IMR-90 (cell line): Measurements from ENCODE around the gene OSTM1. TPM values are rescaled to one million over a fixed set of nuclear protein-coding genes. Genes with fewer than 3 reads are reported as not detected.

Experiments
- ATAC-seq: fragments of 200-7000 bp; cut with Tn5 transposase; 2 replicates; pipeline ENCODE4 v1.9.1; 2020; ENCODE audit warnings: low read depth, mild to moderate bottlenecking, moderate library complexity
- BruUV-seq: library from RNA; stranded (reverse); fragments of 400-500 nt; replicated peaks from 2 replicates; lab custom pipeline; 2021; lab: Mats Ljungman, UMichigan
- CTCF ChIA-PET: fragments of 300-600 bp; formaldehyde crosslinking; extraction: SDS; loops from one replicate; lab custom pipeline; 2021; ENCODE audit warnings: antibody characterized with exemption; lab: Yijun Ruan, JAX
- POLR2A ChIA-PET: fragments of 300-600 bp; sonication (Branson Sonifier 250); formaldehyde crosslinking; loops from one replicate; lab custom pipeline; 2022; ENCODE audit warnings: antibody characterized with exemption; ENCODE audit not compliant: unreplicated experiment; lab: Charles Lee
- DNase-seq: peaks from one replicate; pipeline ENCODE4 v3.0.0; 2013
- H2AFZ ChIP-seq: replicated peaks from 2 replicates; pipeline ENCODE3; 2013; ENCODE audit warnings: low read length, mild to moderate bottlenecking; ENCODE audit not compliant: poor library complexity
- H2AK5ac ChIP-seq: 2 replicates; pipeline ENCODE4 v1.6.1; 2013; ENCODE audit warnings: low read depth, low read length, inconsistent platforms
- H2AK9ac ChIP-seq: replicated peaks from 2 replicates; pipeline ENCODE3; 2013; ENCODE audit warnings: mild to moderate bottlenecking, low read depth, low read length, moderate library complexity; ENCODE audit not compliant: poor library complexity
- H2BK120ac ChIP-seq: 2 replicates; pipeline ENCODE4 v1.6.1; 2013; ENCODE audit warnings: low read depth, low read length, inconsistent platforms
- H2BK15ac ChIP-seq: 3 replicates; pipeline ENCODE4 v1.6.1; 2013; ENCODE audit warnings: low read depth, low read length, inconsistent platforms
- H2BK20ac ChIP-seq: 2 replicates; pipeline ENCODE4 v1.6.1; 2013; ENCODE audit warnings: low read depth, mild to moderate bottlenecking, inconsistent platforms, low read length, moderate library complexity
- H2BK5ac ChIP-seq: 2 replicates; pipeline ENCODE4 v1.6.1; 2013; ENCODE audit warnings: mild to moderate bottlenecking, low read depth, low read length, inconsistent platforms; ENCODE audit not compliant: poor library complexity, severe bottlenecking
- H3K14ac ChIP-seq: replicated peaks from 2 replicates; pipeline ENCODE4 v1.6.1; 2013; ENCODE audit warnings: low read depth, low read length, inconsistent platforms
- H3K18ac ChIP-seq: 2 replicates; pipeline ENCODE4 v1.6.1; 2013; ENCODE audit warnings: low read depth, low read length, control low read depth
- H3K23ac ChIP-seq: 2 replicates; pipeline ENCODE4 v1.6.1; 2013; ENCODE audit warnings: low read depth, low read length, inconsistent platforms
- H3K27ac ChIP-seq: 2 replicates; pipeline ENCODE4 v1.5.1; 2013; ENCODE audit warnings: mild to moderate bottlenecking, control low read depth, low read length; ENCODE audit not compliant: insufficient read depth
- H3K27me3 ChIP-seq: 2 replicates; pipeline ENCODE4 v1.6.1; 2013; ENCODE audit warnings: low read length; ENCODE audit not compliant: control insufficient read depth, insufficient read depth
- H3K36me3 ChIP-seq: 2 replicates; pipeline ENCODE4 v1.6.1; 2013; ENCODE audit warnings: low read length, mixed read lengths; ENCODE audit not compliant: control insufficient read depth, insufficient read depth
- H3K4ac ChIP-seq: 2 replicates; pipeline ENCODE4 v1.6.1; 2013; ENCODE audit warnings: low read depth, low read length, inconsistent platforms
- H3K4me1 ChIP-seq: 2 replicates; pipeline ENCODE4 v1.6.1; 2013; ENCODE audit warnings: low read length, mixed read lengths; ENCODE audit not compliant: control insufficient read depth, insufficient read depth
- H3K4me2 ChIP-seq: 2 replicates; pipeline ENCODE4 v1.6.1; 2013; ENCODE audit warnings: low read depth, mild to moderate bottlenecking, control low read depth, low read length, moderate library complexity
- H3K4me3 ChIP-seq: 2 replicates; pipeline ENCODE4 v1.5.1; 2013; ENCODE audit warnings: low read depth, mild to moderate bottlenecking, control low read depth, low read length, moderate library complexity; ENCODE audit not compliant: insufficient read depth
- H3K56ac ChIP-seq: 2 replicates; pipeline ENCODE4 v1.6.1; 2013; ENCODE audit warnings: low read length, inconsistent platforms; ENCODE audit not compliant: insufficient read depth; ENCODE audit errors: extremely low read depth
- H3K79me1 ChIP-seq, 2 experiments: 2 replicates each; pipeline ENCODE4 v1.6.1; 2013; ENCODE audit warnings: low read length in 2 of 2, inconsistent platforms in 1 of 2, low read depth in 1 of 2
- H3K9ac ChIP-seq: 2 replicates; pipeline ENCODE4 v1.6.1; 2013; ENCODE audit warnings: low read depth, low read length, control low read depth
- H3K9me1 ChIP-seq: 2 replicates; pipeline ENCODE4 v1.6.1; 2013; ENCODE audit warnings: low read length, inconsistent platforms; ENCODE audit not compliant: insufficient read depth
- H3K9me3 ChIP-seq: 2 replicates; pipeline ENCODE4 v1.6.1; 2013; ENCODE audit warnings: low read length; ENCODE audit not compliant: control insufficient read depth, insufficient read depth
- H4K20me1 ChIP-seq: 2 replicates; pipeline ENCODE4 v1.6.1; 2013; ENCODE audit warnings: low read length, inconsistent platforms; ENCODE audit not compliant: insufficient read depth
- H4K5ac ChIP-seq: 2 replicates; pipeline ENCODE4 v1.6.1; 2013; ENCODE audit warnings: mild to moderate bottlenecking, low read depth, low read length, control low read depth
- H4K8ac ChIP-seq, 2 experiments: 2 replicates each; pipeline ENCODE4 v1.6.1; 2013; ENCODE audit warnings: low read depth in 2 of 2, low read length in 2 of 2, control low read depth in 1 of 2, inconsistent platforms in 1 of 2
- H4K91ac ChIP-seq: 2 replicates; pipeline ENCODE4 v1.6.1; 2013; ENCODE audit warnings: low read depth, low read length, inconsistent platforms; ENCODE audit not compliant: insufficient read depth
- BHLHE40 ChIP-seq: fragments of 150-350 bp; IDR thresholded peaks from 2 replicates; pipeline ENCODE4 v1.6.1; 2016; ENCODE audit warnings: mild to moderate bottlenecking, low read depth, low read length
- CHD1 ChIP-seq: IDR thresholded peaks from 2 replicates; pipeline ENCODE4 v1.6.1; 2012; ENCODE audit warnings: low read depth, low read length, improper control_type of control experiment
- FOS ChIP-seq: fragments of 150-350 bp; IDR thresholded peaks from 2 replicates; pipeline ENCODE4 v1.6.1; 2016; ENCODE audit warnings: low read depth, low read length
- MAFK ChIP-seq: IDR thresholded peaks from 2 replicates; pipeline ENCODE4 v1.6.1; 2012; ENCODE audit warnings: low read depth, low read length, improper control_type of control experiment
- MXI1 ChIP-seq: IDR thresholded peaks from 2 replicates; pipeline ENCODE4 v1.6.1; 2012; ENCODE audit warnings: low read depth, mild to moderate bottlenecking, low read length, moderate library complexity, borderline replicate concordance
- NFE2L2 ChIP-seq: fragments of 150-350 bp; IDR thresholded peaks from 2 replicates; pipeline ENCODE4 v1.6.1; 2016; ENCODE audit warnings: low read depth, mild to moderate bottlenecking, low read length
- POLR2A ChIP-seq: IDR thresholded peaks from 2 replicates; pipeline ENCODE4 v1.6.1; 2012; ENCODE audit warnings: mild to moderate bottlenecking, low read depth, low read length
- RAD21 ChIP-seq: IDR thresholded peaks from 2 replicates; pipeline ENCODE4 v1.6.1; 2012; ENCODE audit warnings: low read length, improper control_type of control experiment
- RCOR1 ChIP-seq: IDR thresholded peaks from 2 replicates; pipeline ENCODE4 v1.6.1; 2012; ENCODE audit warnings: mild to moderate bottlenecking, low read length, improper control_type of control experiment; ENCODE audit not compliant: insufficient replicate concordance
- RFX5 ChIP-seq: IDR thresholded peaks from 2 replicates; pipeline ENCODE4 v1.8.0; 2012; ENCODE audit warnings: low read depth, mild to moderate bottlenecking, low read length, moderate library complexity
- WGBS, 2 experiments: methylation state at CpG; one replicate each; pipeline versions ENCODE4 v1.1.5 to v1.1.7; 2013; ENCODE audit warnings: missing lambda C conversion rate in 2 of 2; ENCODE audit not compliant: insufficient read length in 1 of 2; ENCODE audit errors: extremely low coverage in 2 of 2; 5-methylcytosine and 5-hydroxymethylcytosine counted together
- dilution Hi-C: fragments of 300-500 bp; cut with HindIII; formaldehyde crosslinking; loops from one replicate; pipeline ENCODE4 v1.14.3; 2018; ENCODE audit warnings: low sequenced_read_pairs; ENCODE audit not compliant: unreplicated experiment
- in situ Hi-C: fragments of 300-500 bp; cut with MboI; formaldehyde crosslinking; loops from 3 replicates; pipeline ENCODE4 v1.14.3; 2019; ENCODE audit warnings: low sequenced_read_pairs, inconsistent platforms, mixed read lengths
- intact Hi-C: fragments of 100-400 bp; cut with micrococcal nuclease; formaldehyde crosslinking; loops from 2 replicates; pipeline ENCODE4 v1.10.0; 2022
- polyA plus RNA-seq, 3 experiments: library from polyadenylated mRNA; depleted of rRNA; stranded (reverse); fragments of >200 nt; gene quantifications; 2 replicates each; pipeline ENCODE4 v1.2.3, GENCODE V29; 2012; ENCODE audit warnings: low replicate concordance in 1 of 3
- total RNA-seq: library from RNA; depleted of rRNA; stranded (reverse); fragments of >200 nt; gene quantifications from 2 replicates; pipeline ENCODE4 v1.2.3, GENCODE V29; 2012
- TF ChIP-seq, protein P1 (sequence below): conservative IDR thresholded peaks from 2 replicates; pipeline ENCODE4 v1.5.1; 2012; ENCODE audit warnings: mild to moderate bottlenecking, low read depth, low read length, improper control_type of control experiment
- TF ChIP-seq, protein P2 (sequence below): fragments of 150-350 bp; IDR thresholded peaks from 2 replicates; pipeline ENCODE4 v1.6.1; 2017; ENCODE audit warnings: mild to moderate bottlenecking, antibody characterized with exemption, low read length, low read depth
- TF ChIP-seq, protein P3 (sequence below): fragments of 150-350 bp; IDR thresholded peaks from 2 replicates; pipeline ENCODE4 v1.6.1; 2016; ENCODE audit warnings: low read depth, mild to moderate bottlenecking, low read length, moderate library complexity, borderline replicate concordance

Gene OSTM1
- total and polyA plus RNA-seq, 2 of the 4 experiments (the other 2 are of a cell fraction) = 8.0 to 24.7 TPM

DNA sequence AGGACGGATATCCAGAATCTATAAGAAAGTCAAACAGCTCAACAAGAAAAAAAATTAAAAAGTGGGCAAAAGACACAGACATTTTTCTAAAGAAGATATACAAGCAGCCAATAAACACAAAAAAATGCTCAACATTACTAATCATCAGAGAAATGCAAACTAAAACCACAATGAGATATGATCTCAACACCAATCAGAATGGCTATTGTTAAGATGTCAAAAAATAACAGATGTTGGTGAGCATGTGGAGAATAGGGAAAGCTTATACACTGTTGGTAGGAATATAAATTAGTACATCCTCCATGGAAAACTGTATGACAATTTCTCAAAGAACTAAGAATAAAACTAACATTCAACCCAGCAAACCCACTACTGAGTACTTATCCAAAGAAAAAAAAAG, 23.3 kb upstream of the OSTM1 start:
- H4K8ac ChIP-seq = no peak overlapping the region
- no peak overlapping the region for H3K4me3 ChIP-seq
- no peak overlapping the region for H3K18ac ChIP-seq
- no peak overlapping the region for H4K91ac ChIP-seq
- dilution Hi-C loops = no loop called here
- H3K9me1 ChIP-seq = no peaks in the 10 kb centered on the region
- peaks cover 5% of the 10 kb centered on the region for H3K27me3 ChIP-seq
- DNase-seq (no peak), ATAC-seq (no peak)
- H2BK5ac ChIP-seq = no peak overlapping the region
- no peak overlapping the region for H4K5ac ChIP-seq
- no peak overlapping the region for H2BK20ac ChIP-seq
- no peak overlapping the region for H2AK9ac ChIP-seq
- ChIA-PET CTCF (no interaction called here), POLR2A (no interaction called here)
- no peak overlapping the region for H3K56ac ChIP-seq
- no peaks in the 10 kb centered on the region for H4K20me1 ChIP-seq
- no peak overlapping the region for H3K23ac ChIP-seq
- H3K79me1 ChIP-seq = no peaks in the 10 kb centered on the region
- H3K14ac ChIP-seq = no peak overlapping the region
- no peak overlapping the region for H3K27ac ChIP-seq
- no peaks in the 10 kb centered on the region for H3K9me3 ChIP-seq
- no peaks in the 10 kb centered on the region for H3K4me1 ChIP-seq
- no peak overlapping the region for H2AK5ac ChIP-seq
- no peaks in the 10 kb centered on the region for H3K36me3 ChIP-seq
- in situ Hi-C loops = no loop called here
- no peak overlapping the region for H3K4me2 ChIP-seq
- no peak overlapping the region for H3K4ac ChIP-seq
- WGBS, 2 experiments = no CpG with 5 or more reads among the region's 1 CpG
- H2BK15ac ChIP-seq = no peak overlapping the region
- intact Hi-C loops = no loop called here
- H2BK120ac ChIP-seq = no peak overlapping the region
- no TSS peak for BruUV-seq
- H3K9ac ChIP-seq = no peak overlapping the region
- TF ChIP-seq POLR2A (no peak), MAFK (no peak), NFE2L2 (no peak), BHLHE40 (no peak), RAD21 (no peak), RFX5 (no peak), CHD1 (no peak), FOS (no peak), MXI1 (no peak), RCOR1 (no peak)
- TF ChIP-seq, protein P1, sequence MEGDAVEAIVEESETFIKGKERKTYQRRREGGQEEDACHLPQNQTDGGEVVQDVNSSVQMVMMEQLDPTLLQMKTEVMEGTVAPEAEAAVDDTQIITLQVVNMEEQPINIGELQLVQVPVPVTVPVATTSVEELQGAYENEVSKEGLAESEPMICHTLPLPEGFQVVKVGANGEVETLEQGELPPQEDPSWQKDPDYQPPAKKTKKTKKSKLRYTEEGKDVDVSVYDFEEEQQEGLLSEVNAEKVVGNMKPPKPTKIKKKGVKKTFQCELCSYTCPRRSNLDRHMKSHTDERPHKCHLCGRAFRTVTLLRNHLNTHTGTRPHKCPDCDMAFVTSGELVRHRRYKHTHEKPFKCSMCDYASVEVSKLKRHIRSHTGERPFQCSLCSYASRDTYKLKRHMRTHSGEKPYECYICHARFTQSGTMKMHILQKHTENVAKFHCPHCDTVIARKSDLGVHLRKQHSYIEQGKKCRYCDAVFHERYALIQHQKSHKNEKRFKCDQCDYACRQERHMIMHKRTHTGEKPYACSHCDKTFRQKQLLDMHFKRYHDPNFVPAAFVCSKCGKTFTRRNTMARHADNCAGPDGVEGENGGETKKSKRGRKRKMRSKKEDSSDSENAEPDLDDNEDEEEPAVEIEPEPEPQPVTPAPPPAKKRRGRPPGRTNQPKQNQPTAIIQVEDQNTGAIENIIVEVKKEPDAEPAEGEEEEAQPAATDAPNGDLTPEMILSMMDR = no peak
- TF ChIP-seq, protein P2, sequence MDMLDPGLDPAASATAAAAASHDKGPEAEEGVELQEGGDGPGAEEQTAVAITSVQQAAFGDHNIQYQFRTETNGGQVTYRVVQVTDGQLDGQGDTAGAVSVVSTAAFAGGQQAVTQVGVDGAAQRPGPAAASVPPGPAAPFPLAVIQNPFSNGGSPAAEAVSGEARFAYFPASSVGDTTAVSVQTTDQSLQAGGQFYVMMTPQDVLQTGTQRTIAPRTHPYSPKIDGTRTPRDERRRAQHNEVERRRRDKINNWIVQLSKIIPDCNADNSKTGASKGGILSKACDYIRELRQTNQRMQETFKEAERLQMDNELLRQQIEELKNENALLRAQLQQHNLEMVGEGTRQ = no peak
- TF ChIP-seq, protein P3, sequence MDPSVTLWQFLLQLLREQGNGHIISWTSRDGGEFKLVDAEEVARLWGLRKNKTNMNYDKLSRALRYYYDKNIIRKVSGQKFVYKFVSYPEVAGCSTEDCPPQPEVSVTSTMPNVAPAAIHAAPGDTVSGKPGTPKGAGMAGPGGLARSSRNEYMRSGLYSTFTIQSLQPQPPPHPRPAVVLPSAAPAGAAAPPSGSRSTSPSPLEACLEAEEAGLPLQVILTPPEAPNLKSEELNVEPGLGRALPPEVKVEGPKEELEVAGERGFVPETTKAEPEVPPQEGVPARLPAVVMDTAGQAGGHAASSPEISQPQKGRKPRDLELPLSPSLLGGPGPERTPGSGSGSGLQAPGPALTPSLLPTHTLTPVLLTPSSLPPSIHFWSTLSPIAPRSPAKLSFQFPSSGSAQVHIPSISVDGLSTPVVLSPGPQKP = no peak
- no peak overlapping the region for H2AFZ ChIP-seq
